ENCODE measurements around the gene PECR. TPM values are rescaled to one million over a fixed set of nuclear protein-coding genes. Genes with fewer than 3 reads are reported as not detected.
A peak's percentile ranks its signal among the peaks of the same experiment; 100 is the strongest.

Gene PECR
- total and polyA plus RNA-seq, 2 of the 13 experiments (the other 11 are each of a cell fraction or from before 2014, with no cell fraction given) = 151 to 153 TPM

DNA sequence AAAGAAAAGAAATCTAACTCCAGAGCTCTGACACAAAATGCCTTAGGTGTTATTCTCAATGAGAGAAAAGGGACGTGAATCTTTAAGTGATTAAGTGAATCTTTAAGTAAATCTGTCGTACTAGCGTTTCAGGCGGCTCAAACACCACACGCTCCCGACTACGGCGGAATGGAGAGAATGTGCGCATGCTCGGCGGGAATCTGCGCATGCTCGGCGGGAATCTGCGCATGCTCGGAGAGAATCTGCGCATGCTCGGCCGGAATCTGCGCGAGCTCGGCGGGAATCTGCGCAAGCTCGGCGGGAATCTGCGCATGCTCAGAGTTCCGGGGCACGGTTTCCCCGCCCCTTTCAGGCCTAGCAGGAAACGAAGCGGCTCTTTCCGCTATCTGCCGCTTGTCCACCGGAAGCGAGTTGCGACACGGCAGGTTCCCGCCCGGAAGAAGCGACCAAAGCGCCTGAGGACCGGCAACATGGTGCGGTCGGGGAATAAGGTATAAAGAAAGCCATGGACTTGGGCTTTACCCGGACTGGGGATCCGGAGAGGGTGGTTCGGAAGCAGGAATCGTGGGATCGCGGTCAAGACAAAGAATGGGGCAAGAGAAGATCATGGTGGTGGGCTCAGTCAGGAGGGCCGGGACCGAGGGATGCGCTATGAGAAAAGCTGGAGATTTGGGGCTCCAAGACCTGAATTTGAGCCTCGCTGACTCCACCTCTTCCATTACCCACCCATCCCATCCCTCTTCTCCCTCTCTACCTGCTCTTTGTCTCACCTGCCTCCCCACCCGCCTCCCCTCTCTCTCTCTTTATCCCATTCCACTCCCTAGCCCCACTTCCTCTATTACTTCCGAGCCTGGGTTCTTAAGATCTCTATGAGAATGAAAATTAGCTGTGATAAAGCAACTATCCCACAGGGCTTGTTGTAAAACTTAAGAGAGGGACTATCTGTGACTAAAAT lies 27.6 kb upstream of the PECR start, which contains the start of gene XRCC5 (continued):
- TF ChIP-seq, protein P1, sequence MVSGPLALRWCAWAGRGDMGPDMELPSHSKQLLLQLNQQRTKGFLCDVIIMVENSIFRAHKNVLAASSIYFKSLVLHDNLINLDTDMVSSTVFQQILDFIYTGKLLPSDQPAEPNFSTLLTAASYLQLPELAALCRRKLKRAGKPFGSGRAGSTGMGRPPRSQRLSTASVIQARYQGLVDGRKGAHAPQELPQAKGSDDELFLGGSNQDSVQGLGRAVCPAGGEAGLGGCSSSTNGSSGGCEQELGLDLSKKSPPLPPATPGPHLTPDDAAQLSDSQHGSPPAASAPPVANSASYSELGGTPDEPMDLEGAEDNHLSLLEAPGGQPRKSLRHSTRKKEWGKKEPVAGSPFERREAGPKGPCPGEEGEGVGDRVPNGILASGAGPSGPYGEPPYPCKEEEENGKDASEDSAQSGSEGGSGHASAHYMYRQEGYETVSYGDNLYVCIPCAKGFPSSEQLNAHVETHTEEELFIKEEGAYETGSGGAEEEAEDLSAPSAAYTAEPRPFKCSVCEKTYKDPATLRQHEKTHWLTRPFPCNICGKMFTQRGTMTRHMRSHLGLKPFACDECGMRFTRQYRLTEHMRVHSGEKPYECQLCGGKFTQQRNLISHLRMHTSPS (CRISPR knock-in tag; IDR thresholded peaks at IDR 0.05; ENCODE audit: low read depth) = peak; percentile 64; the same call in 1 of the 2 replicates
- peak; percentile 90 for TF ChIP-seq ZSCAN29 (CRISPR knock-in tag; conservative IDR thresholded peaks at IDR 0.05)
- TF ChIP-seq SNRNP70 (IDR thresholded peaks at IDR 0.05; ENCODE audit: low read depth, low read length) = no peak
- peak; percentile 88 for TF ChIP-seq CREM (IDR thresholded peaks at IDR 0.05)
- no peak for TF ChIP-seq CREM (CRISPR knock-in tag; IDR thresholded peaks at IDR 0.05)
- 0 out of 2 replicates have a peak, but pooled peaks have one; percentile 50 for TF ChIP-seq ZKSCAN1 (IDR thresholded peaks at IDR 0.05; ENCODE audit: low read length)
- TF ChIP-seq POGZ (CRISPR knock-in tag; IDR thresholded peaks at IDR 0.05) = peak; percentile 95
- no peak for TF ChIP-seq HNF4G (IDR thresholded peaks at IDR 0.05; ENCODE audit: borderline replicate concordance, low read depth, low read length)
- TF ChIP-seq HNF4G (CRISPR knock-in tag; IDR thresholded peaks at IDR 0.05; ENCODE audit: borderline replicate concordance, low read depth) = peak; percentile 45
- TF ChIP-seq, protein P2, sequence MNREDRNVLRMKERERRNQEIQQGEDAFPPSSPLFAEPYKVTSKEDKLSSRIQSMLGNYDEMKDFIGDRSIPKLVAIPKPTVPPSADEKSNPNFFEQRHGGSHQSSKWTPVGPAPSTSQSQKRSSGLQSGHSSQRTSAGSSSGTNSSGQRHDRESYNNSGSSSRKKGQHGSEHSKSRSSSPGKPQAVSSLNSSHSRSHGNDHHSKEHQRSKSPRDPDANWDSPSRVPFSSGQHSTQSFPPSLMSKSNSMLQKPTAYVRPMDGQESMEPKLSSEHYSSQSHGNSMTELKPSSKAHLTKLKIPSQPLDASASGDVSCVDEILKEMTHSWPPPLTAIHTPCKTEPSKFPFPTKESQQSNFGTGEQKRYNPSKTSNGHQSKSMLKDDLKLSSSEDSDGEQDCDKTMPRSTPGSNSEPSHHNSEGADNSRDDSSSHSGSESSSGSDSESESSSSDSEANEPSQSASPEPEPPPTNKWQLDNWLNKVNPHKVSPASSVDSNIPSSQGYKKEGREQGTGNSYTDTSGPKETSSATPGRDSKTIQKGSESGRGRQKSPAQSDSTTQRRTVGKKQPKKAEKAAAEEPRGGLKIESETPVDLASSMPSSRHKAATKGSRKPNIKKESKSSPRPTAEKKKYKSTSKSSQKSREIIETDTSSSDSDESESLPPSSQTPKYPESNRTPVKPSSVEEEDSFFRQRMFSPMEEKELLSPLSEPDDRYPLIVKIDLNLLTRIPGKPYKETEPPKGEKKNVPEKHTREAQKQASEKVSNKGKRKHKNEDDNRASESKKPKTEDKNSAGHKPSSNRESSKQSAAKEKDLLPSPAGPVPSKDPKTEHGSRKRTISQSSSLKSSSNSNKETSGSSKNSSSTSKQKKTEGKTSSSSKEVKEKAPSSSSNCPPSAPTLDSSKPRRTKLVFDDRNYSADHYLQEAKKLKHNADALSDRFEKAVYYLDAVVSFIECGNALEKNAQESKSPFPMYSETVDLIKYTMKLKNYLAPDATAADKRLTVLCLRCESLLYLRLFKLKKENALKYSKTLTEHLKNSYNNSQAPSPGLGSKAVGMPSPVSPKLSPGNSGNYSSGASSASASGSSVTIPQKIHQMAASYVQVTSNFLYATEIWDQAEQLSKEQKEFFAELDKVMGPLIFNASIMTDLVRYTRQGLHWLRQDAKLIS (CRISPR knock-in tag; IDR thresholded peaks at IDR 0.05) = 0 out of 2 replicates have a peak, but pooled peaks have one; percentile 51
- peak; percentile 79; the same call in 1 of the 2 replicates for TF ChIP-seq ZNF761 (CRISPR knock-in tag; conservative IDR thresholded peaks at IDR 0.05)
- no peak; the same call in 1 of the 2 replicates for TF ChIP-seq ATM (IDR thresholded peaks at IDR 0.05; ENCODE audit: borderline replicate concordance)
- no peak; the same call in 1 of the 2 replicates for TF ChIP-seq ZNF367 (CRISPR knock-in tag; IDR thresholded peaks at IDR 0.05; ENCODE audit: borderline replicate concordance)
- no peak for TF ChIP-seq NFATC3 (CRISPR knock-in tag; IDR thresholded peaks at IDR 0.05)
- peak; percentile 94; the same call in 1 of the 2 replicates for TF ChIP-seq TEAD2 (CRISPR knock-in tag; IDR thresholded peaks at IDR 0.05)
- no peak for TF ChIP-seq ZNF251 (CRISPR knock-in tag; IDR thresholded peaks at IDR 0.05)
- TF ChIP-seq, protein P3, sequence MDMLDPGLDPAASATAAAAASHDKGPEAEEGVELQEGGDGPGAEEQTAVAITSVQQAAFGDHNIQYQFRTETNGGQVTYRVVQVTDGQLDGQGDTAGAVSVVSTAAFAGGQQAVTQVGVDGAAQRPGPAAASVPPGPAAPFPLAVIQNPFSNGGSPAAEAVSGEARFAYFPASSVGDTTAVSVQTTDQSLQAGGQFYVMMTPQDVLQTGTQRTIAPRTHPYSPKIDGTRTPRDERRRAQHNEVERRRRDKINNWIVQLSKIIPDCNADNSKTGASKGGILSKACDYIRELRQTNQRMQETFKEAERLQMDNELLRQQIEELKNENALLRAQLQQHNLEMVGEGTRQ (IDR thresholded peaks at IDR 0.05; ENCODE audit: low read depth, low read length) = no peak
- TF ChIP-seq, protein P3 (CRISPR knock-in tag; IDR thresholded peaks at IDR 0.05; ENCODE audit: borderline replicate concordance) = no peak; the same call in 1 of the 2 replicates
- TF ChIP-seq RFXANK (CRISPR knock-in tag; IDR thresholded peaks at IDR 0.05) = peak; percentile 58; the same call in 1 of the 2 replicates
- TF ChIP-seq BHLHE40 (IDR thresholded peaks at IDR 0.05; ENCODE audit: low read length) = peak; percentile 8; the same call in 1 of the 2 replicates
- TF ChIP-seq SETDB1 (CRISPR knock-in tag; IDR thresholded peaks at IDR 0.05; ENCODE audit: borderline replicate concordance) = no peak
- TF ChIP-seq TMF1 (CRISPR knock-in tag; IDR thresholded peaks at IDR 0.05; ENCODE audit: low read depth) = no peak; the same call in 1 of the 2 replicates
- TF ChIP-seq SSRP1 (CRISPR knock-in tag; IDR thresholded peaks at IDR 0.05) = no peak
